Osteocyte (in vitro differentiated cells): Measurements from ENCODE around the gene COL10A1. TPM values are rescaled to one million over a fixed set of nuclear protein-coding genes. Genes with fewer than 3 reads are reported as not detected.

Experiments
- DNase-seq: peaks from one replicate; pipeline ENCODE4 v3.0.0; 2021; ENCODE audit warnings: mixed read lengths; ENCODE audit not compliant: unreplicated experiment; ENCODE audit errors: extremely low spot score
- H3K27ac Mint-ChIP-seq: one replicate; pipeline ENCODE4 v1.8.0; 2021; ENCODE audit warnings: mild to moderate bottlenecking, mixed read lengths; ENCODE audit not compliant: unreplicated experiment
- H3K27me3 Mint-ChIP-seq: one replicate; pipeline ENCODE4 v1.8.0; 2021; ENCODE audit warnings: mixed read lengths; ENCODE audit not compliant: unreplicated experiment
- H3K36me3 Mint-ChIP-seq: one replicate; pipeline ENCODE4 v1.8.0; 2021; ENCODE audit warnings: mixed read lengths; ENCODE audit not compliant: unreplicated experiment
- H3K4me1 Mint-ChIP-seq: one replicate; pipeline ENCODE4 v1.8.0; 2021; ENCODE audit warnings: mixed read lengths; ENCODE audit not compliant: unreplicated experiment
- H3K4me3 Mint-ChIP-seq: one replicate; pipeline ENCODE4 v1.8.0; 2021; ENCODE audit warnings: mild to moderate bottlenecking, moderate library complexity, mixed read lengths; ENCODE audit not compliant: unreplicated experiment
- H3K9me3 Mint-ChIP-seq: one replicate; pipeline ENCODE4 v1.8.0; 2021; ENCODE audit warnings: mixed read lengths; ENCODE audit not compliant: unreplicated experiment
- CTCF ChIP-seq: fragments of 200-600 bp; sonication (generic); IDR thresholded peaks from 2 replicates; pipeline ENCODE4 v1.5.0; 2021; ENCODE audit warnings: antibody characterized with exemption, mild to moderate bottlenecking, moderate library complexity
- total RNA-seq: library from RNA; stranded (reverse); gene quantifications from 2 replicates; pipeline ENCODE4 v1.2.1, GENCODE V29; 2021

Gene COL10A1
- total RNA-seq, 1 donor from 2014 or later: not detected

- no peak overlapping the region for H3K27ac Mint-ChIP-seq
- TF ChIP-seq CTCF: peak; percentile 53
- DNase-seq: no peak
- no peaks in the 10 kb centered on the region for H3K27me3 Mint-ChIP-seq
- H3K36me3 Mint-ChIP-seq: peaks cover 14% of the 10 kb centered on the region
- H3K4me1 Mint-ChIP-seq: peaks cover 10% of the 10 kb centered on the region
- no peak overlapping the region for H3K4me3 Mint-ChIP-seq
- H3K9me3 Mint-ChIP-seq: no peaks in the 10 kb centered on the region
These were observed 14.1 kb downstream of the COL10A1 start for GRCh38 chr6:116111552-116112528.

GRCh38 chr6:116108836-116109235, 17.1 kb downstream of the COL10A1 start:
- H3K9me3 Mint-ChIP-seq: no peaks in the 10 kb centered on the region
- H3K36me3 Mint-ChIP-seq: peaks cover 14% of the 10 kb centered on the region
- TF ChIP-seq CTCF: no peak
- H3K4me3 Mint-ChIP-seq: no peak overlapping the region
- DNase-seq: no peak
- H3K27me3 Mint-ChIP-seq: no peaks in the 10 kb centered on the region
- H3K27ac Mint-ChIP-seq: no peak overlapping the region
- peaks cover 16% of the 10 kb centered on the region for H3K4me1 Mint-ChIP-seq

- no peaks in the 10 kb centered on the region for H3K9me3 Mint-ChIP-seq
- no peak for DNase-seq
- H3K36me3 Mint-ChIP-seq: peaks cover 14% of the 10 kb centered on the region
- no peak for TF ChIP-seq CTCF
- H3K4me3 Mint-ChIP-seq: no peak overlapping the region
- peaks cover 28% of the 10 kb centered on the region for H3K4me1 Mint-ChIP-seq
- H3K27me3 Mint-ChIP-seq: no peaks in the 10 kb centered on the region
- H3K27ac Mint-ChIP-seq: no peak overlapping the region
These were observed 19.8 kb downstream of the COL10A1 start for GRCh38 chr6:116106146-116106545.

- no peak for DNase-seq
- H3K27me3 Mint-ChIP-seq: no peaks in the 10 kb centered on the region
- H3K4me3 Mint-ChIP-seq: no peak overlapping the region
- H3K9me3 Mint-ChIP-seq: no peaks in the 10 kb centered on the region
- peaks cover 30% of the 10 kb centered on the region for H3K4me1 Mint-ChIP-seq
- peaks cover 10% of the 10 kb centered on the region for H3K36me3 Mint-ChIP-seq
- no peak overlapping the region for H3K27ac Mint-ChIP-seq
- TF ChIP-seq CTCF: no peak
These were observed 20.7 kb downstream of the COL10A1 start for GRCh38 chr6:116105247-116105646.

- peaks cover 33% of the 10 kb centered on the region for H3K4me1 Mint-ChIP-seq
- H3K36me3 Mint-ChIP-seq: peaks cover 9% of the 10 kb centered on the region
- H3K27me3 Mint-ChIP-seq: no peaks in the 10 kb centered on the region
- no peak for DNase-seq
- H3K9me3 Mint-ChIP-seq: no peaks in the 10 kb centered on the region
- TF ChIP-seq CTCF: no peak
- H3K27ac Mint-ChIP-seq: no peak overlapping the region
- no peak overlapping the region for H3K4me3 Mint-ChIP-seq
These were observed 21.3 kb downstream of the COL10A1 start for GRCh38 chr6:116104636-116105035.
